GM19328 (cell line): Measurements from ENCODE around the gene MCRIP1.

Experiments
- ATAC-seq: cut with Tn5 transposase; IDR thresholded peaks from one replicate; pipeline ENCODE4 v1.9.1; 2021; ENCODE audit warnings: mild to moderate bottlenecking, moderate library complexity; ENCODE audit not compliant: unreplicated experiment

MCRIP1 gene

GRCh38 chr17:81822996-81823819 is 9.9 kb downstream of the MCRIP1 start:
- ATAC-seq, result no peak

- ATAC-seq, result no peak
These were observed 10.8 kb downstream of the MCRIP1 start for GRCh38 chr17:81822312-81822637.

DNA sequence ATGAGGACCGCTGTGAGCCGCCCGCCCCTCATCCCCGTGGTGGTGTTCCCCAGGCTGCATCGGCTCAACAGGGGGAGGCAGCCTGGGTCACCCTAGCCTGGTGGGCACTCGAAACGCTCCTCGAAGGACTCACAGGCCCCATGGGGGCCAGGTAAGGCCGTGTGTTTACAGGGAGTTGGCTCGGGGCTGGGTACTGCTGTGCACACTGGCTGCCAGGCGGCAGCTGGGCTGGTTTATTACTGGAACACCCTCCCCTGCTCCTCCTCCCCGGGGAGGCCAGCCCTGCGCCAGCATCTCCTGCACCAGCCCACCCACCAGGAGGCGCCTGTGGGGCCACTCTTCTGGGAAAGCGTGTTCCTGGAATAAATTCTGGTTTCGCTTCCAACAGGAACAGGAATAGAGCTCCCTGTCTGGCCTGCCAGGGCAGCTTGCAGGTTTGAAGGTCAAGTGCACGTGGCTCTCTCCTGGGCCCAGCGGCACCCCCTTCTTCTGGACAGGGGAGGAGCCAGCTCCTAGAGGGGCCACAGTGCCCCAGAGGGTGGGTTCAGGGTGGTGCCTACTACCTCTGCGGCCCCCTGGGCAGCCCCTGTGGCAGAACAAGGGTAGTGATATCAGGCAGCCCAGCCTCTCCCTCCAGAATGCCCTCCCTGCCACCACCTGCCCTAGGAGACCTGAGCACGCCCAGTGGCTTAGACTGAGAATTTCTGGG is 11.3 kb downstream of the MCRIP1 start:
- ATAC-seq, result no peak

DNA sequence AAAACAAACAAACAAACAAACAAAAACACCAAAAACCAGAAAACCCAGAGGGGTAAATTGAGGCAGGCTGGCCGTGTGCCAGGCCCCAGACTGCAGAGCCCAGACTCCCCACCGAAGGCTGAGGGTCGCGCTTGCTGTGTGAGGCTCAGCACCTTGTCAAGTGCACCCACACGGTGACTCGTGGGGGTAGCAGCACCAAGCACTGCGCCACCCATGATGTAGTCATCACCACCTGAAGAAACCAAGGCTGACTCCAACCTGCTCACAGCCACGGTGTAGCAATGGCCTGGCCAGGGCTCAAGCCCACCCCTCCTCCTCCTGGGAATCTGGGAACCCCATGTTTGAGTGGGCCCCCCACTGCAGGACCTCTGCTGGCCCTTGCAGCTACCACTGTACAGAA is 11.9 kb downstream of the MCRIP1 start:
- ATAC-seq, result no peak

DNA sequence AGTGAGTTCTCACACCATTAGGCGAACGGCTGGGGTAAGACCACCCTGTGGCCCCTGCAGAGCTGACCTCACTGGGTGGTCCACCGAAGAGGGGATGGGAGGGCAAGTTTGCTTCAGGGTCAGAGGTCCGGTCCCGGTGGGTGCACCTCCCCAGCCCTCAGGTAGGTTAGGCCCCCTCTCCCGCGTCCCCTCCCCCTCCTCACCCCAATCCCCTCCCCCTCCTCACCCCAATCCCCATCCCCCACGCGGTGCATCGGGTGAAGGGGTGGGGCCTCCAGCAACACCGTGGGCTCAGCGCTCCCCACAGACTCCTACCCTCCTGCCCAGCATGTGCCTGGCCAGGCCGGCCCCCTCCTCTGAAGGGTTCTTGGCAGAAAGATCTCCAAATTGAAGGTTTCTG is 13.4 kb downstream of the MCRIP1 start:
- no peak for ATAC-seq

DNA sequence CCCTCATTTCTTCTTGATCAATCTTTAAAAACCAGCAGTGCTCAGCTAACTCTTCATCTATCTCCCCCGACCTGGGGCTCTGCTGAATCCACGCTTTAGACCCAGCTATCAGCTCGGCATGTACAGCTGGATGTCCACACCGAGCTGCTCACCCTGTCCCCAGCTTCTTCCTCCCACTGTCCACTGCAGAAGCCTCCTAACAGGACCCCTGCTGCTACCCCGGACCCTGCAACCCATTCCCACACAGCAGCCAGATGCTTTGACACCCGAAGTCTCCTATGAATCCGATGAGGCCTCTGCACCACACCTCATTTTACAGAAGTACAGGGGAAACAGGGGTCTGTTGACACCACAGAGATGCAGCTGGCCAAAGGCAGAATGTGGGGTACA is 15.3 kb downstream of the MCRIP1 start:
- ATAC-seq, result no peak

DNA sequence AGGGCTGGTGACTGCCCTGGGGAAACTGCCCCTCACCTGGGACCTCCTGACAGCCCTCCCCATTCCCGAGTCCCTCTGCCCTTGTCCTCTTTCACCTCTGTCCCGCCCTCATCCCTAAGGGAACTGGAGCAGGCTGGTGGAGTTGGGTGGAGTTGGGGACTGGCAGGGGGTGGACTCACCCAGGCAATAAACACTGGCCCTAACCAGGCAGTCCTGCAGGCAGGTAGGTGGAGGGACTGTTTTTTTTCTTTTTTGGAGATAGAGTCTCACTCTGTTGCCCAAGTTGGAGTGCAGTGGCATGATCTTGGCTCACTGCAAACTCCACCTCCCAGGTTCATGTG is 17.5 kb downstream of the MCRIP1 start:
- ATAC-seq, result no peak

- no peak for ATAC-seq
These were observed 18.1 kb downstream of the MCRIP1 start for GRCh38 chr17:81814748-81815645.

DNA sequence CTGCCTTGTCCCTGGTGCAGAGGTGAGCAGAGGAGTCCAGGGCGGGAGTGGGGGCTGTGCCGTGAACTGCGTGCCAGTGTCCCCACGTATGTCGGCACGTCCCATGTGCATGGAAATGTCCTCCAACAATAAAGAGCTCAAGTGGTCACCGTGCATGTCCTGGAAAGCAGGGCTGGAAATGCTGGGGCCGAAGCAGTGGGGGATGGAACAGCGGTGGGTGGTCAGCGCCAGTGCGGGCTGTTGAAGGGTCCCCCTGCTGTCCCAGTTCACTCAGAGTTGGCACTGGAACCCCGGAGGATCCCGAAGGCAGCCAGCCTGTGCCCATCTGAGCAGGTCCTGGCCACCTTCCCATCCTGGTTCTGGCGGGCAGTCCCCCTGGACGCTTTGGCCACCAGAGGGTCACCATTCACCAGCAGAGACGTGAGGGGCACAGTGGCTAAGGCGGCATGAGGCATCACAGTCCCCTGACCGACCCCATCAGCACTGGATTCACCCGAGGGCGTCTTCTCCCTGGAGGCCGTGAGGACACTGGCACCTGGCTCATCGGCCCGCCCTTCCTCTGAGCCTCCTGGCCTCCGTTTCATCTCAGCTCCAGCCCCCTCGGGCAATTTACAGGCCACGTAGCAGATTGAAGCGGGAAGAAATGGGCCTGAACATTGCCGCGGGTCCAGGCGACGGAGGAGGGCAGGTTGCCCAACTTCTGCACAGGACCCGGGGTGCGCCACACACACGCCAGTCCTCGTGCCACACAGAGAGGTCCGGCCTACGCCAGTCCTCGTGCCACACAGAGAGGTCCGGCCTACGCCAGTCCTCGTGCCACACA is 19.0 kb downstream of the MCRIP1 start:
- ATAC-seq, result no peak

GRCh38 chr17:81813371-81813684 is 19.8 kb downstream of the MCRIP1 start:
- ATAC-seq, result no peak

GRCh38 chr17:81812571-81813370 is 20.3 kb downstream of the MCRIP1 start:
- no peak for ATAC-seq

DNA sequence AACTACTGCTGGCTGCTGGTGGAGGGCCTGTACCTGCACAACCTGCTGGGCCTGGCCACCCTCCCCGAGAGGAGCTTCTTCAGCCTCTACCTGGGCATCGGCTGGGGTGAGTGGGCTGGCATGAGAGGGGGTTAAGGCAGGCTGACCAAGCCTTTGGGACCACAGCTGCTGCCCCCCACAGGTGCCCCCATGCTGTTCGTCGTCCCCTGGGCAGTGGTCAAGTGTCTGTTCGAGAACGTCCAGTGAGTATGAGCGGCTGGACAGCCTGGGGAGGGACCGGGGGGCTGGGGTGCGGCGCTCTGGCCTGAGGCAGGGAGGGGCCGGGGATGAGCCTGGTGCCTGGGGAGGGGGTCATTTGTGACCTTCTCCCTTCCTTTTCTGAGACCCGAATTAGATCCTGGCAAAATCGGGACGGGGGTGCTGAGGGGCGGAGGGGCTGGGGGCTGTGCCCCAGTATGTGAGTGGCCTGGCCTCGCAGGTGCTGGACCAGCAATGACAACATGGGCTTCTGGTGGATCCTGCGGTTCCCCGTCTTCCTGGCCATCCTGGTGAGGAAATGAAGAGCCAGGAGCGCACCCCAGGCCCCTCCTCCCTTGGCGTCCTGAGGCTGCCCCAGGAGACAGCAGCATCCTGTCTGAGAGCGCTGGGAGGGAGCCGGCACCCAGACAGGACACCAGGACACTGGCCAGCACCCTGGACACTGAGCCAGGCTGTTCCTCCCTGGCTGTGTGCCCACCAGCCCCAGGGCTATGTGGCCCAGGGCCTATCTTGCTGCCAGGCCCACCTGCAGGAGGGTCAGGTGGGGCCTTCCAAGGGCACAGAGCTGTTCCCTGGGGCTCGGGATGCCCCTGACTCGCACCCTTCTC is 21.2 kb downstream of the MCRIP1 start:
- no peak for ATAC-seq

DNA sequence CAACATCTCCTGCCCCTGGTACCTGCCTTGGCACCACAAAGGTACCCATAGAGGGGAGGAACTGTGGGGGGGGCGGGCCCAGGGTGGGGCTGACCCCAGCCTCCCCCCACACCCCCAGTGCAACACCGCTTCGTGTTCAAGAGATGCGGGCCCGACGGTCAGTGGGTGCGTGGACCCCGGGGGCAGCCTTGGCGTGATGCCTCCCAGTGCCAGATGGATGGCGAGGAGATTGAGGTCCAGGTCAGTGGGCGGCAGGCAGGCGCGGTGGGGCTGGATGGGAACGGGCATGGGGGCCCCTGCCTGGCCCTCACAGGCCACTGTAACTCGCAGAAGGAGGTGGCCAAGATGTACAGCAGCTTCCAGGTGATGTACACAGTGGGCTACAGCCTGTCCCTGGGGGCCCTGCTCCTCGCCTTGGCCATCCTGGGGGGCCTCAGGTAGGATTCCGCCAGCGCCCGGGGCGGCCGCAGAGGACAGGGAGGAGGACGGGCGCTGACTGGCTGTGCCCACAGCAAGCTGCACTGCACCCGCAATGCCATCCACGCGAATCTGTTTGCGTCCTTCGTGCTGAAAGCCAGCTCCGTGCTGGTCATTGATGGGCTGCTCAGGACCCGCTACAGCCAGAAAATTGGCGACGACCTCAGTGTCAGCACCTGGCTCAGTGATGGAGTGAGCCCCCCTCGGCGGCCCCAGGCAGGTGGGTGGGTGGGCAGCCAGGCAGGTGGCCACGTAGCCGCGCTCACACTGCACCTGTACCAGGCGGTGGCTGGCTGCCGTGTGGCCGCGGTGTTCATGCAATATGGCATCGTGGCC is 22.0 kb downstream of the MCRIP1 start:
- no peak for ATAC-seq

GRCh38 chr17:81810476-81810875 is 22.6 kb downstream of the MCRIP1 start:
- no peak for ATAC-seq

DNA sequence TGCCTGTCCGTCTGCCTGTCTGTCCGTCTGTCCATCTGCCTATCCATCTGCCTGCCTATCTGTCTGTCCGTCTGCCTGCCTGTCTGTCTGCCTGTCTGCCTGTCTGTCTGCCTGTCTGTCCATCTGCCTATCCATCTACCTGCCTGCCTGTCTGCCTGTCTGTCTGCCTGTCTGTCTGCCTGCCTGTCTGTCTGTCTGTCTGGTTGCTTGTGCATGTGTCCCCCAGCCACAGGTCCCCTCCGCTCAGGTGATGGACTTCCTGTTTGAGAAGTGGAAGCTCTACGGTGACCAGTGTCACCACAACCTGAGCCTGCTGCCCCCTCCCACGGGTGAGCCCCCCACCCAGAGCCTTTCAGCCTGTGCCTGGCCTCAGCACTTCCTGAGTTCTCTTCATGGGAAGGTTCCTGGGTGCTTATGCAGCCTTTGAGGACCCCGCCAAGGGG is 23.5 kb downstream of the MCRIP1 start:
- no peak for ATAC-seq

- ATAC-seq, result no peak
These were observed 24.1 kb downstream of the MCRIP1 start for GRCh38 chr17:81808778-81809555.

DNA sequence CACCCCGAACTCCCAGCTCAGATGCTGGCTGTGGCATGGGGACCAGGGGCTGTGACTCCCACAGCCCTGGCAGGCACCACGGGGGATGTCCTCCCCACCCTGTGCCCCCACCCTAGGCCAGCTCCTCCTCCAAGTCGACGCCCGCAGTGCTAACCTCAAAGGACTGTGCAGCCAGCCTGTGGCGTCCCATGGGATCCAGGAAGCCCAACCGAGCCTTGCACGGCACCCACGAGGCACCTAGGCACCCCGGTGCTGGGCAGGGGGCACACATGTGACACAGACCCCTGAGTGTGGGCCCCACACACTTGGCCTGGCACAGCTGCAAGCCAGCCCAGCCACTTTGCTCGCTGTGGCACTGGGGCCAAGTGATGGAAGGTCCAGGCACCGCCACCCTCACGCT is 25.3 kb downstream of the MCRIP1 start:
- ATAC-seq, result no peak
